KOPT-K1 (cell line): ENCODE data around the gene CACNA1C.

Experiments
- H3K27ac ChIP-seq: fragments of 200-600 bp; sonication (generic); 2 replicates; pipeline ENCODE4 v1.5.1; 2016; ENCODE audit warnings: antibody characterized with exemption, mild to moderate bottlenecking, low read depth, low read length; ENCODE audit not compliant: poor library complexity, severe bottlenecking
- H3K36me3 ChIP-seq: fragments of 200-600 bp; sonication (generic); 2 replicates; pipeline ENCODE4 v1.5.1; 2017; ENCODE audit warnings: antibody characterized with exemption, mild to moderate bottlenecking, low read length, moderate library complexity; ENCODE audit not compliant: insufficient read depth
- H3K9me3 ChIP-seq: fragments of 200-600 bp; sonication (generic); 2 replicates; pipeline ENCODE4 v1.5.1; 2017; ENCODE audit warnings: antibody characterized with exemption, low read length, mild to moderate bottlenecking; ENCODE audit not compliant: insufficient read depth, poor library complexity, severe bottlenecking

CACNA1C gene

GRCh38 chr12:2169489-2169888, 116.7 kb downstream of the CACNA1C start:
- Histone ChIP-seq H3K9me3 (peaks cover 22% of the 10 kb centered on the region), H3K27ac (no peak overlapping the region), H3K36me3 (no peaks in the 10 kb centered on the region)

GRCh38 chr12:2169940-2170339, 117.2 kb downstream of the CACNA1C start:
- peaks cover 22% of the 10 kb centered on the region for H3K9me3 ChIP-seq
- no peaks in the 10 kb centered on the region for H3K36me3 ChIP-seq
- no peak overlapping the region for H3K27ac ChIP-seq

- Histone ChIP-seq H3K36me3 (no peaks in the 10 kb centered on the region), H3K27ac (no peak overlapping the region), H3K9me3 (peaks cover 22% of the 10 kb centered on the region)
Measured at GRCh38 chr12:2170376-2170775, 117.6 kb downstream of the CACNA1C start.

DNA sequence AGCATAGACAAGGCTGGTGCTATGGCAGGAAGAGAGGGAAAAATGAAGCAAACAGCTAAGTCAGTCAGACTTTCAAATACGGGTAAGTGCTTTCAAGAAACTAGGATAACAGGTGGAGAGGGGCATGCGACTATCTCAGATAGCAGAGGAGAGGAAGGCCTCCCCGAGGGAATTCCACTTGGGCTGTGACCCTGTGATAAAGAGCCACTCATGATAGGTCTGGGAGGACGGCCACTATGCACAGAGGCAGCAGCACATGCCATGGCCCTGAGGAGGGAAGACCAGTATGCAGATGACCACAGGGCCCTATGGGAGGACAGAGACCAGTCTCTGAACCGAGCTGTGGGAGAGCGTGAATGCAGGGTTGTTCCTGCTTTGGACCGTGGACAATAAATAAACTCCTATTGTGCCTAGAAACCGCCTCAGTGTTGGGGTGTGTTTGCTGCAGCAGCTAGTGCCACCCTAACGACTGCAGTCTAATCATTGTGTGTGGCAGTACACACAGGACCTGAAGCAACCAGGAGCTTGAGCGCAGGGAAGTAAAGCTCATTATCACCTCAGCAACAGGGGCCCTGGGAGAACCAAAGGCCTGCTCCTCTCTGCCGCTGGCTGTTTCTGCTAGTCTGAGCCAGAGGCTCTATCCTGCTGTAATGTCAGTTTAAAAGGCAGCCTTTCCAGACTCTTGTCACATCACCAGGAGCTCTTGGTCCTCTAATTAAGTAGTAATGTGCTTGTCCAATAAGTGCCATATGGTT, 119.1 kb downstream of the CACNA1C start:
- no peaks in the 10 kb centered on the region for H3K36me3 ChIP-seq
- peaks cover 12% of the 10 kb centered on the region for H3K9me3 ChIP-seq
- H3K27ac ChIP-seq = no peak overlapping the region

DNA sequence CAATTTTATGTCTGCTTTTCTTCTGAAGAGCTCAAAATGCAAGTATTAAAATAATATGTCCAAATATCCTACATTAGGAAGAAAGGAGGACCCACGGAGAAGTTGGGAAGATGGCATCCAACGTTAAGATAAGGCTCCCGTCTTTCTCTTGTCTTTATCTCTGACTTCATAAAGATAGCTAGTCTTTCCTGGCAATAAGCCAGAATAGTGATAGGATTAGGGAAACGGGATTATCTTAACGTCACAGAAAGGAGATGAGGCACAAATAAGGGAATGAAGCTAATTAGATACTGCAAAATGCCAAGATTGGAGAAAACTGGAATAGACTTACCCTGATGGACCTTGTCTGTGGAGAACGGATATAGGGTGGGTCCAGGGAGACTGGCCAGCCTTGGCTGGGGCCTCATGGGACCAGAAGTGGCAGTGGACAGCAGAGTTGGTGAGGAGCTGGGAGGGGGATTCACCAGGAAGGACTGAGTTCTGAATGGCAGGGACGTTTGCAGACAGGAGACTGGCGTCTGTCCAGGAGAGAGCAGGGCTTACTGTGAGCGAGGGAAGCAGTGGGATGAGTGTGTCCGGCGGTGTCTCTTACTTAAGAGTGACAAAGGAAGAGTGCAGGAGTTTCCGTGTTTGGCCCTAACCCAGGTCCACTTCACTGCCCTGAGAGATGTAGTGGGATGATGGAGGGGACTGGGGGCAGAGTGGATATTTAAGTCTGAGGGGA, 119.9 kb downstream of the CACNA1C start:
- Histone ChIP-seq H3K9me3 (peaks cover 4% of the 10 kb centered on the region), H3K27ac (no peak overlapping the region)

DNA sequence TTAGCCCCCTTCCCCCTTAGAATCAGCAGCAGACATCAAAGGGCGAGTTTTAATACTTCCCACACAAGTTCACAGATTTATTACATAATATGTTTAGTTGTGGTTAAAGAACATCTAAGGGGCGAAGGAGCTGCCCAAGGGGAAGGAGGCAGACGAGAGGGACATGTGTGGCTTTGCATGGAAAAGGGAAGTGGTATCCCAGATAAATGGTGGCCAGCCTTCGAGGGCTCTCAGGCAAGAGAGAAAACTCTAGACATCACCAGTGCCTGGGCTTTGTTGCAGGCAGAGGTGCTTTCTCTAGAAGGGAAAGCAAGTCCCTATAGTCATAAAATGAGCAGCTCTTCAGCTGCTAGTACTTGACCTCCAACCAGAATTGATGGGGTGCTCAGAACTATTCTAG, 121.2 kb downstream of the CACNA1C start:
- H3K36me3 ChIP-seq = no peaks in the 10 kb centered on the region
- no peaks in the 10 kb centered on the region for H3K9me3 ChIP-seq

More for the DNA sequence above, 119.9 kb downstream of the CACNA1C start:
- H3K36me3 ChIP-seq = no peaks in the 10 kb centered on the region

DNA sequence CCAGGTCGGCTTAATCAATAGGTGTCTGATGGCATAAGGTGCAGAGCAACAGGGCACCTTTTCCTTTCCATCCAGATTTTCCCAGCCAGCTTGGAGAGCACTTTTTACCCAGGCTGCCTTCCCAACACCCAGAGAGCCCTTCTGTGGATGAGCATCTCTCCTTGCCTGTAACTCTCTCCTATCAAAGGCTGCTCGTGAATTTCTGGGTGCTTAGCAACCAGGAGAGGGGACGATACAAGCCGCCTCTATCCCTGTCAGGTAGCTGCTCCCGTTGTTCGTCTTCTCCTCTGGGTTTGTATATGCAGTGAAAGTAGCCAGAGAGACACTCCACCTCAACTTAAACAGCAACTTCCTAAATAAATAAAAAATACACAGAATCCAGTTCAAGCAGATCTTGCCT, 124.2 kb downstream of the CACNA1C start:
- H3K27ac ChIP-seq = no peak overlapping the region
- H3K36me3 ChIP-seq = no peaks in the 10 kb centered on the region
- no peaks in the 10 kb centered on the region for H3K9me3 ChIP-seq

More for the DNA sequence above, 121.2 kb downstream of the CACNA1C start:
- no peak overlapping the region for H3K27ac ChIP-seq

DNA sequence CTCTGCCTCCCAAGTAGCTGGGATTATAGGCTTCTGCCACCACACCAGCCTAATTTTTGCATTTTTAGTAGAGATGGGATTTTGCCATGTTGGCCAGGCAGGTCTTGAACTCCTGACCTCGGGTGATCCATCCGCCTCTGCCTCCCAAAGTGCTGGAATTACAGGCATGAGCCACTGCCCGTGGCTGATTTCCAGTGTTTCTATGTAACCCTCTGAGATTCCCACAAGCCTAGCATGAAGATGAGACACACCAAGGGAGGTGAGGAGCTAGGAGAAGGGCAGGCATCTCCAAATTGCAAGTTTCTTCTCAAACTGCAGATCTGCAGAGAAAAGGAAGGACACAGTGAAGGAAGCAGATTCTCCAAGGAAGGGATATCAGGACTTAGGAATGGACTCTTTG, 125.0 kb downstream of the CACNA1C start:
- H3K36me3 ChIP-seq = no peaks in the 10 kb centered on the region
- no peaks in the 10 kb centered on the region for H3K9me3 ChIP-seq
- no peak overlapping the region for H3K27ac ChIP-seq

DNA sequence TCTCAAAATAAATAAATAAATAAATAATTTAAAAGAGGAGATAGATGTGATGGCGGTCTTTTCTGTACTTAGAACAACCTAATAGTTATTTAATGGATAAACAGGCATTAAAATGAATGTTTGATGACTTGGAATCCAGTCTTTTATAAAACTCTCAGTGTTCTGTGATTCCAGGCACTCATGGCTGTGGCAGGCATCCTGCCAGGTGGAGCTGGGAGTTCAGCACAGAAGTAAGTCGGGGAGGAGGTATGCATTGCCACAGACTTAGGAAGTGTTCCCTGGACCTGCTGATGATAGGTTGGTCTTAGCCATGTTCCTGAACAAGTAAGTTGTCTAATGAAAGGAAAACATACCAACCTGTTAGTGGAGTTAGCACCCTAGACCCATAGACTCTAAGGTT, 126.3 kb downstream of the CACNA1C start:
- Histone ChIP-seq H3K36me3 (no peaks in the 10 kb centered on the region), H3K9me3 (no peaks in the 10 kb centered on the region), H3K27ac (no peak overlapping the region)

GRCh38 chr12:2179953-2180736, 127.4 kb downstream of the CACNA1C start:
- H3K36me3 ChIP-seq = no peaks in the 10 kb centered on the region
- no peaks in the 10 kb centered on the region for H3K9me3 ChIP-seq
- no peak overlapping the region for H3K27ac ChIP-seq

DNA sequence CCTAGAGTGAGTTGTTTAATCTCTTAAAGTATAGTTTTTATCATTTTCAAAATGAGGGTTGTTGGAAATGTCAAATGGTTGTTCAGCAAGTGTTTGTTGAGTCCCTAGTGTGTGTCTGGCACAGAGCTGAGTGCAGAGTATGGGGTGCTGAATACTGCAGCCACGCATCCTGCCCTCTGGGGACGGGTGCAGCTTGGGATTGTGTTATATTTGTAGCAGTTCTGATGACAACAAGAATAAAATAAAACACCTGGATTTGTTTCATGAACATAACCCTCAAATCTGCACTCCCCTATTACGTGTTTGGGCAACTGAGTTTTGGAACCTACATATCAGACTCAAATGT, 127.9 kb downstream of the CACNA1C start:
- Histone ChIP-seq H3K27ac (no peak overlapping the region), H3K9me3 (no peaks in the 10 kb centered on the region), H3K36me3 (no peaks in the 10 kb centered on the region)

DNA sequence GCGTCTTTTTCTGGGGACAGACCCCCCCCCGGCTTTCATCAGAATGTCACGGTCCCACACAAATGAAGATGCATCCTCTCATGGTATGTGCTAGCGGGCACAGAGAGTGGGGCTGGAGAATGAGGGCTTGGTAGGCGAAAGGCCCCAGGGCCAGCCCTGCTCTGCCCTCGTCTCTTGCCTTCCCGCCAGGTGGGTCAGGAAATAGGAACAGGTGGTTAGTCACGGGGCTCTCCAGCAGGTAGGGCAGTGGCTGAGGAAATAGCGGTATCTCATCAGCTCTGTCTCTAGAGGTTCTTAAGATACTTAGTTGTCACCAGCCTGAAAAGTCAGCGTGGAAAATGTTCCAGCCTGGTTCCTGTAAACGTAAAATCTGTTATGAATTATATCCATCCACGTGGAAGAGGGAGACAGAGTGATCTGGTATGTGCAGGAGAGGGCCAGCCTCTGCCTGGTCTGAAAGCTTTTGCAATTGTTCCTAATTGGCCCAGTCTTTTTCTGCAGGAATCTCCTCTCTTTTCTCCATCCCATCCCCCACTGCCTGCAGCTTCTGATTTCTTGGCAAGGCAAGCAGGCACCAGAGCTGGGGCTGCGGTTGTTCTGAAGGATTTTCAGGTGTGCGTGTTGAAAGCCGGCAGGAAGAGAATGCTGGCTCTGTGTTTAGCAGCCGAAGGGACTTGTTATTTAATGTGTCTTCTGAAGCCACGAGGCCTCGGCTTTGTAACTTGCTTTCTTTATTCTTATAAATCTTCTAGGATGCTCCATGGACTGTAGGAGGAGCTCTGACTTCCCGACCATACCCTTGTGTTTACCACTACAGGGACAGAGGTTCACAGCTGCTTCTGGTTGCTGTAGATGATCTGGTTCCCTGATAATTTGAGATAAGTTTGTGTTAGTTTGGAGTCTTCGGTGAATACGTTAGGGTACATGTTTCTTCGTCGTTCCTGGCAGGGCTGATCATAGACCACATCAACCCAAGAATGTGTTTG, 131.1 kb downstream of the CACNA1C start:
- Histone ChIP-seq H3K27ac (no peak overlapping the region), H3K9me3 (no peaks in the 10 kb centered on the region), H3K36me3 (no peaks in the 10 kb centered on the region)

GRCh38 chr12:2185751-2186341, 133.1 kb downstream of the CACNA1C start:
- Histone ChIP-seq H3K9me3 (no peaks in the 10 kb centered on the region), H3K27ac (no peak overlapping the region), H3K36me3 (no peaks in the 10 kb centered on the region)
